H1 (cell line): Measurements from ENCODE around the gene TMEM35A. TPM values are rescaled to one million over a fixed set of nuclear protein-coding genes. Genes with fewer than 3 reads are reported as not detected.

Experiments
- EZH2 ChIP-seq: fragments of 200-600 bp; sonication (generic); IDR thresholded peaks from 2 replicates; pipeline ENCODE4 v1.7.1; 2012; ENCODE audit warnings: low read depth, mild to moderate bottlenecking, moderate library complexity, low read length, inconsistent platforms; ENCODE audit not compliant: severe bottlenecking
- GABPA ChIP-seq: IDR thresholded peaks from 2 replicates; pipeline ENCODE4 v1.6.1; 2011; ENCODE audit warnings: mild to moderate bottlenecking, low read length, moderate library complexity, borderline replicate concordance; ENCODE audit not compliant: insufficient read depth
- KDM1A ChIP-seq: fragments of 200-600, 300-600 bp; sonication (generic); IDR thresholded peaks from 2 replicates; pipeline ENCODE4 v1.7.1; 2016; ENCODE audit warnings: mild to moderate bottlenecking, low read length, borderline replicate concordance
- SP4 ChIP-seq: IDR thresholded peaks from 2 replicates; pipeline ENCODE4 v1.6.1; 2012; ENCODE audit warnings: low read length, inconsistent platforms
- SRF ChIP-seq: IDR thresholded peaks from 2 replicates; pipeline ENCODE4 v1.6.1; 2011; ENCODE audit warnings: mild to moderate bottlenecking, low read depth, low read length, moderate library complexity
- polyA plus RNA-seq, 7 experiments: library from polyadenylated mRNA; depleted of rRNA in 3 of 7; stranded (reverse) in 5 of 7; unstranded in 2 of 7; fragments of >200 nt in 5 of 7; fragments of 200-250 nt in 2 of 7; gene quantifications; 1 replicate in 5 of 7; 2 replicates in 1 of 7; 4 replicates in 1 of 7; pipeline versions ENCODE4 v1.2.1 to v1.2.3, GENCODE V29; 2011 to 2013; ENCODE audit warnings: missing spikeins in 2 of 7, mixed read lengths in 2 of 7
- total RNA-seq: library from RNA; stranded (reverse); fragmentation: NEBNext Ultra II Directional; extraction: Animal tissue kit (Norgen Biotek cat#: 25700); gene quantifications from 2 replicates; pipeline ENCODE4 v1.2.1, GENCODE V29; 2021
- TF ChIP-seq, protein P1 (sequence below): fragments of 300-600 bp; sonication (generic); IDR thresholded peaks from 2 replicates; pipeline ENCODE4 v1.7.1; 2012; ENCODE audit warnings: low read length, moderate library complexity, mild to moderate bottlenecking, inconsistent platforms; ENCODE audit not compliant: insufficient replicate concordance

The TMEM35A gene
- total and polyA plus RNA-seq, 2 of the 8 experiments (the other 6 are each of a cell fraction or from before 2014, with no cell fraction given), result 5.5 to 5.8 TPM

DNA sequence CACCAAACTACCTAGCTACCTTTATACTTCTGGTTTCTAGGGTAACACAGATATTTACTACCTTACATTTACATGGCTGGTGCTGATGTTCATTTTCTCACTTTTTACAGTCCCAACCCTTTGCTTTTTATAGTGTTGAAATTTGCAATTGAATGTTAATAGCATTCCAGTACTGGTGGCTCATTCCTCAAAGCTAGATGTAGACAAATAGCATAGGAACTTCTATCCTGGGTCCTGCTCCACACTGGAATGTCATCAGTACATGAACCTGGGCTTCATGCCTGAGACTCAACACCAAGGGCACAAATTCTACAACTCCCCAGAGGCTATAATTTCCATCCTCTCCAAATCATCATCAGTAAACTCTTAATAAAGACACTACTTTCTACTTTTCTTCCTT is 16.5 kb upstream of the TMEM35A start (continued):
- no peak for TF ChIP-seq EZH2
- TF ChIP-seq SRF, result no peak
- TF ChIP-seq, protein P1, sequence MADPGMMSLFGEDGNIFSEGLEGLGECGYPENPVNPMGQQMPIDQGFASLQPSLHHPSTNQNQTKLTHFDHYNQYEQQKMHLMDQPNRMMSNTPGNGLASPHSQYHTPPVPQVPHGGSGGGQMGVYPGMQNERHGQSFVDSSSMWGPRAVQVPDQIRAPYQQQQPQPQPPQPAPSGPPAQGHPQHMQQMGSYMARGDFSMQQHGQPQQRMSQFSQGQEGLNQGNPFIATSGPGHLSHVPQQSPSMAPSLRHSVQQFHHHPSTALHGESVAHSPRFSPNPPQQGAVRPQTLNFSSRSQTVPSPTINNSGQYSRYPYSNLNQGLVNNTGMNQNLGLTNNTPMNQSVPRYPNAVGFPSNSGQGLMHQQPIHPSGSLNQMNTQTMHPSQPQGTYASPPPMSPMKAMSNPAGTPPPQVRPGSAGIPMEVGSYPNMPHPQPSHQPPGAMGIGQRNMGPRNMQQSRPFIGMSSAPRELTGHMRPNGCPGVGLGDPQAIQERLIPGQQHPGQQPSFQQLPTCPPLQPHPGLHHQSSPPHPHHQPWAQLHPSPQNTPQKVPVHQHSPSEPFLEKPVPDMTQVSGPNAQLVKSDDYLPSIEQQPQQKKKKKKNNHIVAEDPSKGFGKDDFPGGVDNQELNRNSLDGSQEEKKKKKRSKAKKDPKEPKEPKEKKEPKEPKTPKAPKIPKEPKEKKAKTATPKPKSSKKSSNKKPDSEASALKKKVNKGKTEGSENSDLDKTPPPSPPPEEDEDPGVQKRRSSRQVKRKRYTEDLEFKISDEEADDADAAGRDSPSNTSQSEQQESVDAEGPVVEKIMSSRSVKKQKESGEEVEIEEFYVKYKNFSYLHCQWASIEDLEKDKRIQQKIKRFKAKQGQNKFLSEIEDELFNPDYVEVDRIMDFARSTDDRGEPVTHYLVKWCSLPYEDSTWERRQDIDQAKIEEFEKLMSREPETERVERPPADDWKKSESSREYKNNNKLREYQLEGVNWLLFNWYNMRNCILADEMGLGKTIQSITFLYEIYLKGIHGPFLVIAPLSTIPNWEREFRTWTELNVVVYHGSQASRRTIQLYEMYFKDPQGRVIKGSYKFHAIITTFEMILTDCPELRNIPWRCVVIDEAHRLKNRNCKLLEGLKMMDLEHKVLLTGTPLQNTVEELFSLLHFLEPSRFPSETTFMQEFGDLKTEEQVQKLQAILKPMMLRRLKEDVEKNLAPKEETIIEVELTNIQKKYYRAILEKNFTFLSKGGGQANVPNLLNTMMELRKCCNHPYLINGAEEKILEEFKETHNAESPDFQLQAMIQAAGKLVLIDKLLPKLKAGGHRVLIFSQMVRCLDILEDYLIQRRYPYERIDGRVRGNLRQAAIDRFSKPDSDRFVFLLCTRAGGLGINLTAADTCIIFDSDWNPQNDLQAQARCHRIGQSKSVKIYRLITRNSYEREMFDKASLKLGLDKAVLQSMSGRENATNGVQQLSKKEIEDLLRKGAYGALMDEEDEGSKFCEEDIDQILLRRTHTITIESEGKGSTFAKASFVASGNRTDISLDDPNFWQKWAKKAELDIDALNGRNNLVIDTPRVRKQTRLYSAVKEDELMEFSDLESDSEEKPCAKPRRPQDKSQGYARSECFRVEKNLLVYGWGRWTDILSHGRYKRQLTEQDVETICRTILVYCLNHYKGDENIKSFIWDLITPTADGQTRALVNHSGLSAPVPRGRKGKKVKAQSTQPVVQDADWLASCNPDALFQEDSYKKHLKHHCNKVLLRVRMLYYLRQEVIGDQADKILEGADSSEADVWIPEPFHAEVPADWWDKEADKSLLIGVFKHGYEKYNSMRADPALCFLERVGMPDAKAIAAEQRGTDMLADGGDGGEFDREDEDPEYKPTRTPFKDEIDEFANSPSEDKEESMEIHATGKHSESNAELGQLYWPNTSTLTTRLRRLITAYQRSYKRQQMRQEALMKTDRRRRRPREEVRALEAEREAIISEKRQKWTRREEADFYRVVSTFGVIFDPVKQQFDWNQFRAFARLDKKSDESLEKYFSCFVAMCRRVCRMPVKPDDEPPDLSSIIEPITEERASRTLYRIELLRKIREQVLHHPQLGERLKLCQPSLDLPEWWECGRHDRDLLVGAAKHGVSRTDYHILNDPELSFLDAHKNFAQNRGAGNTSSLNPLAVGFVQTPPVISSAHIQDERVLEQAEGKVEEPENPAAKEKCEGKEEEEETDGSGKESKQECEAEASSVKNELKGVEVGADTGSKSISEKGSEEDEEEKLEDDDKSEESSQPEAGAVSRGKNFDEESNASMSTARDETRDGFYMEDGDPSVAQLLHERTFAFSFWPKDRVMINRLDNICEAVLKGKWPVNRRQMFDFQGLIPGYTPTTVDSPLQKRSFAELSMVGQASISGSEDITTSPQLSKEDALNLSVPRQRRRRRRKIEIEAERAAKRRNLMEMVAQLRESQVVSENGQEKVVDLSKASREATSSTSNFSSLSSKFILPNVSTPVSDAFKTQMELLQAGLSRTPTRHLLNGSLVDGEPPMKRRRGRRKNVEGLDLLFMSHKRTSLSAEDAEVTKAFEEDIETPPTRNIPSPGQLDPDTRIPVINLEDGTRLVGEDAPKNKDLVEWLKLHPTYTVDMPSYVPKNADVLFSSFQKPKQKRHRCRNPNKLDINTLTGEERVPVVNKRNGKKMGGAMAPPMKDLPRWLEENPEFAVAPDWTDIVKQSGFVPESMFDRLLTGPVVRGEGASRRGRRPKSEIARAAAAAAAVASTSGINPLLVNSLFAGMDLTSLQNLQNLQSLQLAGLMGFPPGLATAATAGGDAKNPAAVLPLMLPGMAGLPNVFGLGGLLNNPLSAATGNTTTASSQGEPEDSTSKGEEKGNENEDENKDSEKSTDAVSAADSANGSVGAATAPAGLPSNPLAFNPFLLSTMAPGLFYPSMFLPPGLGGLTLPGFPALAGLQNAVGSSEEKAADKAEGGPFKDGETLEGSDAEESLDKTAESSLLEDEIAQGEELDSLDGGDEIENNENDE, result no peak
- TF ChIP-seq KDM1A, result no peak
- TF ChIP-seq GABPA, result no peak
- TF ChIP-seq SP4, result no peak
- TF ChIP-seq, all 59 proteins: peak for 0
